ENCODE results near the gene GALNT10. TPM values are rescaled to one million over a fixed set of nuclear protein-coding genes. Genes with fewer than 3 reads are reported as not detected.

GALNT10 gene
- total RNA-seq, 1 donor from 2014 or later, result 4.8 TPM

DNA sequence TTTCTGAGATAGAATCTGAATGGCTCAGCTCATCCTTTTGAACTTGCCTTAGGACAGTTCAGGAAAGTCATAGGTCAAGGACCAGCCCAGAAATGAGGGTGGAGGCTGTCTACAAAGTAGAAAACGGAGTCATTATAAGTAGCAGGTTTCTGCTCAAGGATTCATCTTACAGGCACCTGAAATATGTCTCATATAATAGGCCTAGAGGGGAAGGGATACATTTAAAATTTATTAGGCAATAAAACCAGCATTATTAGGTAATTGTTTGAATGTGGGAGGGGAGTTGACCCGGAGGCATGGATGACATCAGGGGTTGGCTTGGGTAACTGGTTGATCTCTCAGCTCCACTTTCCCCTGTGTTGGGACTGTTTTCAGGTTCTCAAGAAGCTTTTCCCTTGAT, 11.9 kb upstream of the GALNT10 start:
- H3K4me3 Mint-ChIP-seq (ENCODE audit: unreplicated experiment), result no peak overlapping the region
- no peak overlapping the region for H3K27ac Mint-ChIP-seq (ENCODE audit: unreplicated experiment)
- H3K27me3 Mint-ChIP-seq (ENCODE audit: unreplicated experiment), result no peaks in the 10 kb centered on the region
- no peak for TF ChIP-seq CTCF (IDR thresholded peaks at IDR 0.05; ENCODE audit: partially characterized antibody, unreplicated experiment)
- DNase-seq, result no peak
- peaks cover 3% of the 10 kb centered on the region for H3K4me1 Mint-ChIP-seq (ENCODE audit: low read depth, unreplicated experiment)
- H3K36me3 Mint-ChIP-seq (ENCODE audit: unreplicated experiment), result no peaks in the 10 kb centered on the region
- peaks cover 2% of the 10 kb centered on the region for H3K9me3 Mint-ChIP-seq (ENCODE audit: unreplicated experiment)

DNA sequence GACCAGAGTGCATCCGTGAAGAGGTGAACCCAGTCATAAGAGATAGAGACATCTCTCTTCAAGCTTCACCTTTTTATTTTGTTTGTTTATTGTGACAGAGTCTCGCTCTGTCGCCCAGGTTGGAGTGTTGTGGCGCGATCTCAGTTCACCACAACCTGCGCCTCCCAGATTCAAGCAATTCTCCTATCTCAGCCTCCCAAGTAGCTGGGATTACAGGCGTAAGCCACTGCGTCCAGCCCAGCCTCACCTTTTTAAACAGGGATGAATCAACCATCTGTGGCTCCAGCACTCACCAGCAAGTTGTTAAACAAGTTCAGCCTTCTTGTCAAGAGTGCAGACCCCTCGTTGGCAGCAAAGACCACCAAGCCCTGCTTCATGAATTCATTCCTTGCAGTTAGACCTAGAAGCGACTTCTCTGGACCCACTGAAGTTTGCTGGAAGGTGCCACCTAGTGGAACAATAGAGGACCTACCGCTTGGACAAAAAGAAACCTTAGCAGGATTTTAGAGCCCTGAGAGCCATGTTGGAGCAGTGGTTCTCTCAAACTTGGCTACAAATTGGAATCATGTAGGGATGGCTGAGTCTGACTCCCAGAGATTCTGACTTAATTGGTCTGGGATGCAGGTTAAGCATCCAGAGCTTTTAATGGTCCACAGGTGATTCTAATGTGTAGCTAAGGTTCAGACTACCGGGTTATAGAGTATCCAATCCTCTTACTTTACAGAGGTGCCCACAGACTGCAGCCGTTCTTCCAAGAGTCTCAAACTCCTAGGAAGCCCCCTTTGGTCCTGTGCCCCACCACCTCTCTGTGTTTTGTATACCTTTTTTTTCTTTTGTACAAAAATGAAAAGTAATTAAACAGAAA, 10.5 kb upstream of the GALNT10 start:
- peaks cover 3% of the 10 kb centered on the region for H3K4me1 Mint-ChIP-seq (ENCODE audit: low read depth, unreplicated experiment)
- no peak for DNase-seq
- TF ChIP-seq CTCF (IDR thresholded peaks at IDR 0.05; ENCODE audit: partially characterized antibody, unreplicated experiment), result peak; percentile 82
- H3K9me3 Mint-ChIP-seq (ENCODE audit: unreplicated experiment), result peaks cover 2% of the 10 kb centered on the region
- no peaks in the 10 kb centered on the region for H3K36me3 Mint-ChIP-seq (ENCODE audit: unreplicated experiment)
- no peaks in the 10 kb centered on the region for H3K27me3 Mint-ChIP-seq (ENCODE audit: unreplicated experiment)
- no peak overlapping the region for H3K27ac Mint-ChIP-seq (ENCODE audit: unreplicated experiment)
- no peak overlapping the region for H3K4me3 Mint-ChIP-seq (ENCODE audit: unreplicated experiment)

DNA sequence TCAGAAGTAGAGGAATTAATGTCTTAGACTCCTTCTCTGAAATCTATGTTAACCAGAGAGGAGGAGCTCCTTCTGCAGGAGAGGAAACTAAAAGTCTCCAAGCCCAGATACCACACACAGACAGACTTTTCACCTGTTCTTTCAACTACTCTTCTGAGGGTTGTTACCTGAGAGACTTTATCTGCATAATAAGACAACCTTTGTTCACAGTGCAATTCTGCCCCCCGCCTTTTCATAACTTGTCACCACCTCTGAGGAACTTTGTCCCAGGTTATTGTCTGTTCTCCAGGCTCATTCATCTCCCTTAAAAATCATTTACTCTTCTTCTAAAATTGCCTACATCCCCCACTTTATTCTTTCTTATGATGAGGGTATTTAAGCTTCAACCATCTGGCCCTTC, 9.4 kb upstream of the GALNT10 start:
- no peak for DNase-seq
- no peak overlapping the region for H3K27ac Mint-ChIP-seq (ENCODE audit: unreplicated experiment)
- TF ChIP-seq CTCF (IDR thresholded peaks at IDR 0.05; ENCODE audit: partially characterized antibody, unreplicated experiment), result no peak
- H3K27me3 Mint-ChIP-seq (ENCODE audit: unreplicated experiment), result no peaks in the 10 kb centered on the region
- peaks cover 2% of the 10 kb centered on the region for H3K9me3 Mint-ChIP-seq (ENCODE audit: unreplicated experiment)
- H3K4me1 Mint-ChIP-seq (ENCODE audit: low read depth, unreplicated experiment), result no peaks in the 10 kb centered on the region
- no peak overlapping the region for H3K4me3 Mint-ChIP-seq (ENCODE audit: unreplicated experiment)
- no peaks in the 10 kb centered on the region for H3K36me3 Mint-ChIP-seq (ENCODE audit: unreplicated experiment)

- no peak for DNase-seq
- Mint-ChIP-seq H3K9me3 (ENCODE audit: unreplicated experiment) (peaks cover 10% of the 10 kb centered on the region), H3K27me3 (ENCODE audit: unreplicated experiment) (peaks cover 18% of the 10 kb centered on the region), H3K4me3 (ENCODE audit: unreplicated experiment) (peak overlapping the region; percentile 84), H3K27ac (ENCODE audit: unreplicated experiment) (peak overlapping the region; percentile 11), H3K36me3 (ENCODE audit: unreplicated experiment) (no peaks in the 10 kb centered on the region), H3K4me1 (ENCODE audit: low read depth, unreplicated experiment) (peaks cover 16% of the 10 kb centered on the region)
- no peak for TF ChIP-seq CTCF (IDR thresholded peaks at IDR 0.05; ENCODE audit: partially characterized antibody, unreplicated experiment)
These were observed 1.2 kb upstream of the GALNT10 start for GRCh38 chr5:154189256-154189818.
